ENCODE measurements around the gene WDPCP.

GRCh38 chr2:63544017-63544627 lies 44.2 kb downstream of the WDPCP start:
- TF ChIP-seq CTCF (IDR thresholded peaks at IDR 0.05) (peak in 1 of 4 experiments; percentile 30), POLR2A (IDR thresholded peaks at IDR 0.05) (no peak)
